NCI-H2081 treated with DMSO at 0.1 percent for 48 hours (cell line): ENCODE data around the gene FAM3C.

Experiments used
- DNase-seq: peaks from one replicate; lab custom pipeline; 2025; lab: John Stamatoyannopoulos, UW

The FAM3C gene

DNA sequence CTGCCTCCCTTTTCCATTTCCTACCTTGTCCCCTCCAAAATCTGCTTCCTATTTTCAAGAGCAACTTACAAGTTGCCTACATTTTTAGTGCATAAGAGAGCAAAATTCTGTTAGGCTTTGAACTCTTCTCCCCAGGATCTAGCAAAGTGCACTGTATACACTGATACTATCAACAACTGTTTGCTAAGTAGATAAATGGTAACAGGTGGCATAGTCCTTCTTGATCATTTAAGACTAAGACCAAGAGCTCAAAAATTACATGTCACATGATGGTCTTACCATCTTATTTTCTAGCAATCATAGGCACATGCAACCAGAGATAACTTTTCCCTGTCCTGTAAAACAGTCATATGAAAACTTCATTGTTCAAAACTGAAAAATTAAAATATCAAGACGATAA is 16.2 kb downstream of the FAM3C start:
- DNase-seq: no peak

DNA sequence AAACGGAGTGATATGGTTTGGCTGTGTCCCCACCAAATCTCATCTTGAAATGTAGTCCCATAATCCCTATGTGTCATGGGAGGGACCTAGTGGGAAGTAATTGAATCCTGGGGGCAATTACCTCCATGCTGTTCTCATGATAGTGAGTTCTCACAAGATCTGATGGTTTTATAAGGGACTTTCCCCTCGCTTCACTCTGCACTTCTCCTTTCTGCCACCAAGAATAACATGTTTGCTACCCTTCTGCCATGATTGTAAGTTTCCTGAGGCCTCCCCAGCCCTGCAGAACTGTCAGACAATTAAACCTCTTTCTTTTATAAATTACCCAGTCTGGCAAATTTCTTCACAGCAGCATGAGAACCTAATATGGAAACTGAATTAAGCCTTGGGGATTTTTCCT is 19.1 kb downstream of the FAM3C start:
- DNase-seq: no peak

DNA sequence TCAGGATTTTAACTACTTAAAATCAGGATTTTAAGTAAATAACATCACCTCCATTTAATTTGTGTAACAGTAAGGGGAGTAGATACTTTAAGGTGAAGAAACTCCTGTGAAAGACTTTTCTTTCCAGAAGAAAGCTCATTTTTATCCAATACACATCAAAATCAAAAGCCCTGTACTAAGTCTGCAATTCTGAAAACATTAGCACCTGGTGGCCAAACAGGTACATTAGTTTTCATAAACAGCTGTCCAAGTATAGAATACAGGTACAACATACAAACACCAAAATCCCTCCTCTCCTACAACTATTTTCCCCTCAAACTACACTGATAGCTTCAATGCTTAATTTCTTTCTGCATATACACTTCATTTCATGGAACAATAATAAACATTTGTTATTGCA is 22.9 kb downstream of the FAM3C start:
- DNase-seq: no peak

DNA sequence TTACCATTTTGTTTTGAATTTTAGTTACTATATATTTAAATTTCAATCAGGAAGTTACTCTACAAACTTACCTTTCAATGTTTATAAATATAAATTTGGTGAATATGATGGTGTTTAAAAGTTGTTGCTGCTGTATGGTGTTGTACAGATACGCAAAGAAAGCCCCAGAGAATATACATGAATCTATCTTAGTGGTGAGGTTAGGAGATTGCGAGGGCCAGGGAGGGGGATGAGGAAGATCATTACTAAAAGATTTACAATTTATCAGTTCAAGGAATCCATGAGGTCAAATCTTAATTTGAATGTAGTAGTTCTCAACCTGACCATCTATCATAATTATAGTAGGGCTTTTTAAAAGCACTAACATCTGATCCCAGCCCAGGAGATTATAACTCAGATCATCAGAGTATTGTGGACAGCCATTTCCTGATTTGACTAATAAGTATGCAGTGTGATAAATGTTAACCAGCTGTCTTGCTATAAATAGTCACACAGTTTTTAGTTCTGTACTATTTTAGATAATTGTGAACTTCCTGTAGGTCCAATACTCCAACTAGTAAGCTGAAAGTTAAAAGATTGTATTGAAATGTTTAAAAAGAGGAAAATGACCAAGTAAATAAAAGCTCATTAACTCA is 23.6 kb downstream of the FAM3C start:
- DNase-seq: no peak

DNA sequence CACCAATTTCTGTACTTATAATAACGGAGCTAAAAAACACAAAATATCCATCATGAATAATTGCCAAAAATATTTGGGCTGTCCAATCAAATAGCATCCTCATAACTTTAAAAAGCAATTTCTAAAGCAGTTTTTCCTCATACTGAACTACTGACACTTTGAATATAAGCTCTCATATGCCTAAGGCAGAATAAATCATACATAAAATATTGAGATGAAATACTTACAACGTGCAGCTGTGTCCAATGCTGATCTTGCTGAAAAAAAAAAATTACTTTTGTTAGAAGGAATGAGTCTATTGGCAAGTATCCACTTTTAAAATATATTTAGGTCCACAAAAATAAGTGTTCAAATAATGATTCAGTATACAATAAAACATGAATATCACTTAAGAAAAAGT is 24.2 kb downstream of the FAM3C start:
- DNase-seq: no peak

- DNase-seq: no peak
Observed at GRCh38 chr7:121371367-121371766, 24.7 kb downstream of the FAM3C start.

DNA sequence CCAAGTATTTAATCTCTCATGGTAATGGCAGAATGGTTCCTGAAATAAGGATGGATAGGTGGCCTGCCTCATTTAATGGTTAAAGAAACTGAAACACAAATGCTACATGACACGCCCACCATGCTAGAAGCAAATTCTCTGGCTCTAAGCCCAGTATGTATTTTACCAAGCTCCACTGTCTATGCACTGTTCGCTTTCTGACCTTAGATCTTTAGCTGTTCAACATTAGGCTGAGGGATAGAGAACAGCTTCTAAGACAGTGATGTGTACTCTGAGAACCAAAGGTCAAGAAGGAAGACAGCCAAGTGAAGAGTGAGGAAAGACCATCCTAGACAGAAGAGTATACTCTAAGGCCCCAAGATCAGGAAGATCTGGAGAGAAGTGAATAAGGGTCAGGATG is 26.6 kb downstream of the FAM3C start:
- DNase-seq: no peak

DNA sequence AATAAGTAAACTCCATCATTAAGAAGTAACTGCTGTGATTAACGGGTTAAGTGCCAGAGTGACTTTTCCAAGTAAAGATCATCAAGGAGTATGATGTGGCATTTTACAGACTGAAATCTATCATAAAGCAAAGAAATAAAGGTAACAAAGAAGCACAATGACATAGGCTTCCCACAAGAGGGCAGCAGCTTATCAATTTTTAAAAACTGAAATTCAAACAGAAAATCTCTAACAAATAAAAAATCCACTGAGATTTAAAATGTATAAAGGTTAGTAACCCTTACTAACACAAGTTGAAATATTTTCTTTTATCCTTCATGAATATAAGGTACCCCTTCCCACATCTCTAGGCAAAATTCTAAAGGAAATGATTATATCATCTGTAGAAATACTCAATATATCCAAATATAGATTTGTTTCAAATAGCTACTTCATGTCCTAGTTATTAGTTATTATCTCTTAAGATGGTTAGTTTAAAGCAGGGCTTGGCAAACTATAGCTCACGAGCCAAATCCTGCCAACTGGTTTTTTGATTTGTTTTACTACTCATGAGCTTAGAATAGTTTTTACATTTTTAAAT is 29.2 kb downstream of the FAM3C start:
- DNase-seq: no peak

GRCh38 chr7:121360564-121360963 is 35.5 kb downstream of the FAM3C start:
- DNase-seq: no peak

GRCh38 chr7:121355574-121355973 is 40.5 kb downstream of the FAM3C start:
- no peak for DNase-seq

DNA sequence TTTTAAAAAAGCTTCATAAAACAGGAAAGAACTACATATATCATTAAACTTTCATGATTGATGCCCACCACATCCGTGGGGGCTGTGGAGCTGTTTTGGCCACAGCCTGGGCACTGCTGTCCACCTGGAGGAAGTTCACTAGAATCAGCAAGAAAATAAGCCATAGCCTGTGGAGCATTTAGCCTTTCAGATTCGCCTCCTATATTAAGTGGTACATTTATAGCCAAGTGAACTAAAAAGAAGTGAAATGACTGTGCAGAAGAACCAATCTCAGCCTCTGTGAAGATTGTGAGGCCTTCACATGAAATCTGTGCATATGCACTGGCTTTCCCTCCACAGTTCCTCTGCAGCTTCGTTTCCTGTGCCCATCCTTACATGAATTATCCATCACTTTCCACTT is 43.8 kb downstream of the FAM3C start:
- no peak for DNase-seq

DNA sequence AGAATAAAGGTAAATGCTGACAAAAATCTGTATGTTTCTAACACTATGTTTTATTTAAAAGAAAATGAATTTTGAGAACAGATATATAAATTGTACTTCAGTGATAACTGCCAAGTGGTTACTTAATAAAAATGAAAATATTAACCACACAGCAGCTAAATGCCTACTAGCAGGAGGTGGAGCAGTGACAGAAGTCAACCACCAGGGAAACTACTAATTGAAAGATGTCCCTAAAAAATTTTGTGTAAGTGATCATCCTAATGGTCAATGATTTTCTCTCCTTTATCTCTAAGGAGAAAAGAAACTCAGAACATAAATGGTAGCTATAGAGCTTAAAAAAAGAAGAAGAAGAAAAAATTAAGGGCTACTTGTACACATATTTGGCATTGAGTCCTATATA is 44.4 kb downstream of the FAM3C start:
- DNase-seq: no peak

DNA sequence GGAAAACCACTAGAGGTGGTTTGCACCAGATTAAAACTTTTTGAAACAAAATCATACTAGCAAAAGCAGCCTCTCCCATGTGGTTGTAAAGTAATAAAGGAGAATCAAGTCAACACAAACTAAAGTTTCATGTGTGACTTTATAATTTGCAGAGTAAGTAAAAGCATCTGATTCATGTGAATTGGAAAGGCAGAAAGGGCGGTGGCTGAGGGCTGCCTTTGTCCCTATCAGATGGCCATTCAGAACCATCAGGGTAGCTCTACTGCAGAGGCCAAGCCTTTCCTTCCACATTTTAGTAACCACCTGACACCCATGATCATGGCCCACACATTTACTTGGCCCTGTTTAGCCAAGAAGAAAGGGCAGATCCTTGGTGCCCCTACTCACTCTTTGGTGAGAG is 51.6 kb downstream of the FAM3C start:
- no peak for DNase-seq

- DNase-seq: no peak
Observed at GRCh38 chr7:121344093-121344492, 52.0 kb downstream of the FAM3C start.

DNA sequence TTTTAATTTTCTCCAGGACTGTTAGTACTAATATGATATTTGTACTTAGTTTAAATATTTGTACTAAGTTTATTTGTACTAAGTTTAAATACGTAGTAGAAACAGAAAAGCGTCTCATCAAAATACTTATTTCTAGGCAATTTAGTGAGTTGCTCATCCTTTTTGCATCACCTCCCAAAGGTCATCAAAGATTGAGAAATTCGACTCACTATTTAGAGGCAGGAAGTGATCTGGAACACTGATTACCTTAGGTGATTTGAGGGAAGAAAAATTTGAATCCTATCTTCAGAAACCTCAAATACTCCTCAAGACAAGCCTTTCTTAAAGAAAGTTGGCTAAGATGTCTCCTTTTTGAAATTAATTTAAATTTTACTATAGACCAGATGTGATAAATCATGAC is 52.8 kb downstream of the FAM3C start:
- DNase-seq: no peak

- DNase-seq: no peak
Observed at GRCh38 chr7:121342631-121343030, 53.5 kb downstream of the FAM3C start.

- no peak for DNase-seq
Observed at GRCh38 chr7:121341933-121342332, 54.2 kb downstream of the FAM3C start.

- DNase-seq: no peak
Observed at GRCh38 chr7:121339082-121339481, 57.0 kb downstream of the FAM3C start.

DNA sequence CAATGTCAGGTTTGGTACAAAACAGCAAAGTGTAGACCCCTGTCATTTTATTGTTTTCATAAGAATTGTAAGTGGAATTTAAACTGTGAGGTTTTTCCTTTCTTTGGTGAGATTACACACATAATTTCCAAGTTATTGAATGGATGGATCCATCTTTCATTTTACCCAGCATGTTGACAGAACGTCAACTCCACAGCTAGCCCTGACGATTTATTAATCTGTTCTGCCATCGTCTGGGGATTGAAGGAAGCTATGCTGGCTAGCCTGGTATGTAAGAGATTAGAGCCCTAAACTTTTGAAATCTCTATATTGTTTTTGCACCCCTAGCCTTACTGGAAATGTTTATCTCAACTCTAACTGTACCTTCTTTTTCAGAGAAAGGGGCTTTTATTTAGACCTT is 58.7 kb downstream of the FAM3C start:
- DNase-seq: no peak

DNA sequence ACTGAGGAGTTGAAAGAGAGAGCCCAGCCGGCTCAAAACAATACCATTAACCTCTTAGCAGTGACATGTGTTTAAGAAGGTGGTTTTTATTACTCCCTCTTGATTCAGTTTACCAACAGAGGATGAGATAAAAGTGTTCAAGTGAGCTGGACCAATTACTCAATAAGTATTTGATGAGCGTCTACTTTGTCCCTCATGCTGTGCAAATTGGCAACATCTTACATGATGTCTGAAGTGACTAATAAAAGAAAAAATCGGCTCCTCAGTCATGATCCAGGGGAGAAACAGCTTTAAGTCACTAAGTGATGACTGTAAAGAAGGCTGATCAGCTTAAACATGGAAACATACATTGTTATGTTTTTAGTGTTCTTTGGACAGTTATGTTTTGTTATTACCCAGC is 59.5 kb downstream of the FAM3C start:
- DNase-seq: no peak

DNA sequence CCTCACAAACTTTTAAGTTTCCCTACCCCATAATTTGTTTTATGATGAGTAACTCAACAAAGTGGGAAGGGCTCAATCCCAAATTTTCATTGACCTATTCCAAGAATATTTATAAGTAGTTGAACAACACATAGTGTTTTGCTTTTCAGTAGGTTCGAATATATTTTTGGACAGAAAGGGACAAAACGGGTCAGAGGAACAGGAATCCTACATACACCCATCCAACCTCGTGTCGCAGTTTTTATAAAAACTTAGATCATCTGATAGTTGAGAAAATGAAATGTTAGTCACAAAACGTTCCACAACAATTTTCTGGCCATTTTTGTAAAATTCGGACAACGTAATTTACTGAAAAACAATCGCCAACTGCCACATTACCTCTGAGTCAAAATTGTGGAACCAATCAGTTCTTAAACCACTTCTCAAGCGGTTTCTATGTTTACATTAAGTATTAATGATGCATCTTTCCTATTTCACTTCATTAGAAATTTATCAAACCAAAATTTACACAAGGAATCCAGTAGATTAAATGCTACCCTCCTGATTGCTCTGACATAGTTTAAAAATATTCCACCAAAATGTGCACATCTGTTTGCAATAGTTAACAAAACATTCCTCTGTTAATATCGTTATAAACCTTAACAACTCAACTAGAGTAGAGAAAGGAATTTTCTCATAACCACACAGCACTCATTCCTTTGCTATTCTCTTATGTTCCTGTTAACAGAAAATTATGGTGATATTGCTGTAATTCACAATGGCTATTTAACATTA is 61.0 kb downstream of the FAM3C start:
- no peak for DNase-seq

- DNase-seq: no peak
Observed at GRCh38 chr7:121334376-121334775, 61.7 kb downstream of the FAM3C start.

DNA sequence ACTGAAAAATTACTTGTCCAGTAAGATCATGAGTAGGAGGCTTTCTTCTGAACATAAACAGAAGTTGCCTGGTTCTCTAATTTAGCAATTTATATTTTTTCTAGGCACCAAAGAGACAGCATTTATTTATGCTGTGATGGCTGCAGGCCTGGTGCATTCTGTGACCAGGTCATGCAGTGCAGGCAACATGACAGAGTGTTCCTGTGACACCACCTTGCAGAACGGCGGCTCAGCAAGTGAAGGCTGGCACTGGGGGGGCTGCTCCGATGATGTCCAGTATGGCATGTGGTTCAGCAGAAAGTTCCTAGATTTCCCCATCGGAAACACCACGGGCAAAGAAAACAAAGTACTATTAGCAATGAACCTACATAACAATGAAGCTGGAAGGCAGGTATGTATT is 64.5 kb downstream of the FAM3C start:
- no peak for DNase-seq

GRCh38 chr7:121331048-121331447 is 65.1 kb downstream of the FAM3C start:
- DNase-seq: no peak
